SK-N-SH treated with all-trans-retinoic acid at 6 μM for 48 hours (cell line): Measurements from ENCODE around the gene IGFL4.

ENCODE experiments used
- ATAC-seq: fragments of 200-7000 bp; cut with Tn5 transposase; 3 replicates; pipeline ENCODE4 v1.9.1; 2020; ENCODE audit warnings: mild to moderate bottlenecking, moderate library complexity
- ARNTL ChIP-seq: fragments of 450-650 bp; formaldehyde crosslinking; IDR thresholded peaks from 2 replicates; pipeline ENCODE4 v1.5.0; 2020; ENCODE audit warnings: low read depth, mild to moderate bottlenecking, moderate library complexity, borderline replicate concordance
- CREB5 ChIP-seq: fragments of 250-450 bp; sonication (Bioruptor Pico); IDR thresholded peaks from 2 replicates; pipeline ENCODE4 v1.5.1; 2020; ENCODE audit warnings: low read depth, mild to moderate bottlenecking, moderate library complexity
- CSRNP3 ChIP-seq: fragments of 250-450 bp; sonication (Bioruptor Pico); IDR thresholded peaks from 2 replicates; pipeline ENCODE4 v1.5.1; 2021; ENCODE audit warnings: mild to moderate bottlenecking, moderate library complexity
- ESRRG ChIP-seq: fragments of 250-450 bp; sonication (Bioruptor Pico); IDR thresholded peaks from 2 replicates; pipeline ENCODE4 v1.6.1; 2021; ENCODE audit warnings: mild to moderate bottlenecking
- ISL1 ChIP-seq: fragments of 250-450 bp; sonication (Bioruptor Pico); IDR thresholded peaks from 2 replicates; pipeline ENCODE4 v2.1.2; 2022; ENCODE audit warnings: mild to moderate bottlenecking, moderate library complexity
- PATZ1 ChIP-seq: fragments of 250-450 bp; sonication (Bioruptor Pico); IDR thresholded peaks from 2 replicates; pipeline ENCODE4 v1.8.0; 2020; ENCODE audit warnings: mild to moderate bottlenecking, moderate library complexity, borderline replicate concordance
- POU6F1 ChIP-seq: fragments of 250-450 bp; sonication (Bioruptor Pico); IDR thresholded peaks from 2 replicates; pipeline ENCODE4 v1.8.0; 2021; ENCODE audit warnings: low read depth, mild to moderate bottlenecking, moderate library complexity, borderline replicate concordance
- PPARA ChIP-seq: fragments of 250-450 bp; sonication (Bioruptor Pico); IDR thresholded peaks from 2 replicates; pipeline ENCODE4 v1.5.0; 2020; ENCODE audit warnings: mild to moderate bottlenecking, borderline replicate concordance
- SNAI2 ChIP-seq: fragments of 250-450 bp; sonication (Bioruptor Pico); IDR thresholded peaks from 2 replicates; pipeline ENCODE4 v1.5.0; 2020; ENCODE audit warnings: mild to moderate bottlenecking, moderate library complexity
- TOX ChIP-seq: fragments of 250-450 bp; sonication (Bioruptor Pico); IDR thresholded peaks from 2 replicates; pipeline ENCODE4 v1.8.0; 2021; ENCODE audit warnings: mild to moderate bottlenecking, moderate library complexity, borderline replicate concordance
- TSHZ2 ChIP-seq: fragments of 250-450 bp; sonication (Bioruptor Pico); IDR thresholded peaks from 2 replicates; pipeline ENCODE4 v1.5.0; 2020; ENCODE audit warnings: mild to moderate bottlenecking, moderate library complexity
- ZC3H10 ChIP-seq: fragments of 250-450 bp; sonication (Bioruptor Pico); IDR thresholded peaks from 2 replicates; pipeline ENCODE4 v1.5.1; 2021; ENCODE audit warnings: mild to moderate bottlenecking, moderate library complexity
- ZFP3 ChIP-seq: fragments of 250-450 bp; sonication (Bioruptor Pico); IDR thresholded peaks from 2 replicates; pipeline ENCODE4 v1.5.0; 2020; ENCODE audit warnings: mild to moderate bottlenecking, moderate library complexity
- ZNF565 ChIP-seq: fragments of 450-650 bp; formaldehyde crosslinking; conservative IDR thresholded peaks from 2 replicates; pipeline ENCODE4 v1.5.0; 2020; ENCODE audit warnings: low read depth, mild to moderate bottlenecking, moderate library complexity
- ZNF70 ChIP-seq: fragments of 450-650 bp; formaldehyde crosslinking; IDR thresholded peaks from 2 replicates; pipeline ENCODE4 v1.5.0; 2020; ENCODE audit warnings: mild to moderate bottlenecking, moderate library complexity

Gene IGFL4

GRCh38 chr19:46036744-46037128, 4.1 kb downstream of the IGFL4 start:
- no peak for ATAC-seq
- TF ChIP-seq CSRNP3 (no peak), SNAI2 (CRISPR knock-in tag) (no peak), POU6F1 (CRISPR knock-in tag) (no peak), PATZ1 (CRISPR knock-in tag) (no peak), ZNF565 (no peak), ARNTL (CRISPR knock-in tag) (no peak), TSHZ2 (CRISPR knock-in tag) (no peak), ZFP3 (CRISPR knock-in tag) (no peak), CREB5 (CRISPR knock-in tag) (no peak), ZC3H10 (no peak)
- TF ChIP-seq, all 23 proteins: peak for 0

GRCh38 chr19:46035986-46036743, 4.6 kb downstream of the IGFL4 start:
- ATAC-seq, result no peak
- TF ChIP-seq PATZ1 (CRISPR knock-in tag) (no peak), ZNF70 (CRISPR knock-in tag) (no peak), ZFP3 (CRISPR knock-in tag) (no peak), ESRRG (CRISPR knock-in tag) (no peak), PPARA (no peak), TOX (CRISPR knock-in tag) (no peak), ZNF565 (no peak), ZC3H10 (no peak), CSRNP3 (no peak), ISL1 (no peak), TSHZ2 (CRISPR knock-in tag) (no peak)
